Upper lobe of left lung (tissue), 4 donors: ENCODE data around the gene GRID1.

ENCODE experiments used
- EP300 ChIP-seq, 4 donors: sonication (generic); formaldehyde crosslinking; IDR thresholded peaks; one replicate each; pipeline ENCODE4 v1.5.1; 2017; ENCODE audit warnings: antibody characterized with exemption in 4 of 4, control low read depth in 2 of 4
- POLR2A ChIP-seq, 4 donors: fragments of 450-650 bp; IDR thresholded peaks; one replicate each; pipeline ENCODE4 v1.5.1; 2016 to 2017; ENCODE audit warnings: antibody characterized with exemption in 4 of 4, mild to moderate bottlenecking in 2 of 4
- POLR2AphosphoS5 ChIP-seq, 2 donors: sonication (generic); formaldehyde crosslinking; IDR thresholded peaks; one replicate each; pipeline ENCODE4 v1.5.1; 2017; ENCODE audit warnings: antibody characterized with exemption in 2 of 2
- TF ChIP-seq, protein P1 (sequence below), 6 experiments: fragments of 450-650 bp in 4 of 6; fragments of 200-600 bp in 2 of 6; sonication (generic) in 2 of 6; IDR thresholded peaks; one replicate each; pipeline ENCODE4 v1.5.1; 2016 to 2019; ENCODE audit warnings: antibody characterized with exemption in 6 of 6

DNA sequence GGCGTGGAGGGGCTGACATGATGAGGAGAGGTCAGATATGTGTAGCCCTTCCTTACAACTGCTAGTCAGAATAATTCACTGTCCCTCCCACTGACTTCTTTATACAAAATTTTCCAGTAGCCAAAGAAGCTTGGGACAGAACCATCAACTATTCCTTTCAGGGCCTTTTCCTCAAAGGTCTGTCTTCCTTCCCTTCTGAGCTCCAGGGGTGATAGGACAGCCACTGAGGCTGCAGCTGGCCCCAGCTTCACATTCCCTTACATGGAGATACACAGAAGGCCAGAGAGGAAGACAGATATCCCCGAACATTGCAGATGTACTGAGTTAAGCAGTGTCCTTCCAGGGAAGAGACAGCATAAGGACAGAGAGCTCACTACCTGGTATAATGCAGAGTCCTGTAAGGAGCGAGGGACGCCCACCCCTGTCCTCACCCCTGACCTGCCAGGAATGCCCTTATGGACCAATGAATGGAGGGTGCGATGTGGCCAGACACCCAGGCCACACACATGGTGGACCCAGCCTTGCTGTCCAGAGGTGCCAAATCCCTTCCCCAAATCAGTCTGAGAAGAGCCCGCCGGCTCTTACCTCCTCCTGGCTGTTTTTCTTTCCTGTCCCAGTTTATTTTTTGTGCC lies 754.7 kb downstream of the GRID1 start:
- TF ChIP-seq, protein P1, sequence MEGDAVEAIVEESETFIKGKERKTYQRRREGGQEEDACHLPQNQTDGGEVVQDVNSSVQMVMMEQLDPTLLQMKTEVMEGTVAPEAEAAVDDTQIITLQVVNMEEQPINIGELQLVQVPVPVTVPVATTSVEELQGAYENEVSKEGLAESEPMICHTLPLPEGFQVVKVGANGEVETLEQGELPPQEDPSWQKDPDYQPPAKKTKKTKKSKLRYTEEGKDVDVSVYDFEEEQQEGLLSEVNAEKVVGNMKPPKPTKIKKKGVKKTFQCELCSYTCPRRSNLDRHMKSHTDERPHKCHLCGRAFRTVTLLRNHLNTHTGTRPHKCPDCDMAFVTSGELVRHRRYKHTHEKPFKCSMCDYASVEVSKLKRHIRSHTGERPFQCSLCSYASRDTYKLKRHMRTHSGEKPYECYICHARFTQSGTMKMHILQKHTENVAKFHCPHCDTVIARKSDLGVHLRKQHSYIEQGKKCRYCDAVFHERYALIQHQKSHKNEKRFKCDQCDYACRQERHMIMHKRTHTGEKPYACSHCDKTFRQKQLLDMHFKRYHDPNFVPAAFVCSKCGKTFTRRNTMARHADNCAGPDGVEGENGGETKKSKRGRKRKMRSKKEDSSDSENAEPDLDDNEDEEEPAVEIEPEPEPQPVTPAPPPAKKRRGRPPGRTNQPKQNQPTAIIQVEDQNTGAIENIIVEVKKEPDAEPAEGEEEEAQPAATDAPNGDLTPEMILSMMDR (IDR thresholded peaks at IDR 0.05): no peak
- no peak for TF ChIP-seq POLR2AphosphoS5 (IDR thresholded peaks at IDR 0.05)
- TF ChIP-seq EP300 (IDR thresholded peaks at IDR 0.05): no peak
- no peak for TF ChIP-seq POLR2A (IDR thresholded peaks at IDR 0.05)
